Central memory CD4-positive, alpha-beta T cell (primary cell): ENCODE measurements around the gene GOLPH3.
A peak's percentile ranks its signal among the peaks of the same experiment; 100 is the strongest.
"Not testable (repeated sequence)": the region's sequence is repeated elsewhere in the genome, so short reads cannot be mapped to it uniquely, and the experiment has no call there.

Source experiments
- DNase-seq: peaks from one replicate; pipeline ENCODE4 v3.0.0; 2022
- total RNA-seq, 3 experiments: gene quantifications; one replicate each; lab custom pipeline; 2026; lab: John Stamatoyannopoulos, UW

The GOLPH3 gene
- 63.3 to 145 (median 142) reads per million in 3 experiments for total RNA-seq

- DNase-seq, result peak; percentile 91
Measured at GRCh38 chr5:32174011-32174870, at the start of gene GOLPH3. Gene GOLPH3 (minus strand): TSS chr5:32174319. CDS start chr5:32174034, 285 bp downstream.

GRCh38 chr5:32222723-32223470 lies 48.8 kb upstream of the GOLPH3 start:
- no peak for DNase-seq

- no peak for DNase-seq
Measured at GRCh38 chr5:32217886-32218396, 43.8 kb upstream of the GOLPH3 start.

GRCh38 chr5:32214344-32214743 lies 40.2 kb upstream of the GOLPH3 start:
- DNase-seq, result not testable (repeated sequence)

GRCh38 chr5:32210151-32210550 lies 36.0 kb upstream of the GOLPH3 start:
- DNase-seq, result no peak

GRCh38 chr5:32208837-32209236 lies 34.7 kb upstream of the GOLPH3 start:
- DNase-seq, result not testable (repeated sequence)

GRCh38 chr5:32207355-32207634 lies 33.2 kb upstream of the GOLPH3 start:
- DNase-seq, result no peak

- no peak for DNase-seq
Measured at GRCh38 chr5:32206509-32207354, 32.6 kb upstream of the GOLPH3 start.

GRCh38 chr5:32206053-32206452 lies 31.9 kb upstream of the GOLPH3 start:
- no peak for DNase-seq

- no peak for DNase-seq
Measured at GRCh38 chr5:32202394-32202793, 28.3 kb upstream of the GOLPH3 start.

GRCh38 chr5:32201122-32201753 lies 27.1 kb upstream of the GOLPH3 start:
- no peak for DNase-seq

GRCh38 chr5:32197032-32197431 lies 22.9 kb upstream of the GOLPH3 start:
- no peak for DNase-seq

GRCh38 chr5:32195265-32195664 lies 21.1 kb upstream of the GOLPH3 start:
- no peak for DNase-seq

- no peak for DNase-seq
Measured at GRCh38 chr5:32193591-32193990, 19.5 kb upstream of the GOLPH3 start.

GRCh38 chr5:32190095-32190494 lies 16.0 kb upstream of the GOLPH3 start:
- no peak for DNase-seq

GRCh38 chr5:32187675-32188074 lies 13.6 kb upstream of the GOLPH3 start:
- no peak for DNase-seq

- no peak for DNase-seq
Measured at GRCh38 chr5:32182463-32183063, 8.4 kb upstream of the GOLPH3 start.

GRCh38 chr5:32173267-32174010 lies 680 bp downstream of the GOLPH3 start:
- peak; percentile 37 for DNase-seq

- DNase-seq, result peak; percentile 11
Measured at GRCh38 chr5:32172923-32173266, 1.2 kb downstream of the GOLPH3 start.

- peak; percentile 18 for DNase-seq
Measured at GRCh38 chr5:32172186-32172911, 1.8 kb downstream of the GOLPH3 start.
